GM21447 (cell line): ENCODE data around the gene FGD5.

Experiments
- ATAC-seq: cut with Tn5 transposase; IDR thresholded peaks from one replicate; pipeline ENCODE4 v1.9.1; 2021; ENCODE audit not compliant: unreplicated experiment

The FGD5 gene

DNA sequence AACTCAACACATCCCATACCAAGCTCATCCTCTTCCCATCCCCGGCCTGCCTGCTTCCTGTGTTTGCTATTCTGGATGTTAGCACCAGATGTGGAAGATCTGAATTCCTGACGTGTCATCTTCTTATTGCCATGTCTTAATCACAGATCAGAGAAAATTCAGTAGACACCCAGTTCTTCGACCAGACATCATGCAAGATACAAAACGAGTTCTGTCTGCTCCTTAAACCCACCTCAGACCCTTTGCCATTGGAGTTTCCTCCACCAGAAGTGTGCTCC is 52.0 kb downstream of the FGD5 start:
- no peak for ATAC-seq

DNA sequence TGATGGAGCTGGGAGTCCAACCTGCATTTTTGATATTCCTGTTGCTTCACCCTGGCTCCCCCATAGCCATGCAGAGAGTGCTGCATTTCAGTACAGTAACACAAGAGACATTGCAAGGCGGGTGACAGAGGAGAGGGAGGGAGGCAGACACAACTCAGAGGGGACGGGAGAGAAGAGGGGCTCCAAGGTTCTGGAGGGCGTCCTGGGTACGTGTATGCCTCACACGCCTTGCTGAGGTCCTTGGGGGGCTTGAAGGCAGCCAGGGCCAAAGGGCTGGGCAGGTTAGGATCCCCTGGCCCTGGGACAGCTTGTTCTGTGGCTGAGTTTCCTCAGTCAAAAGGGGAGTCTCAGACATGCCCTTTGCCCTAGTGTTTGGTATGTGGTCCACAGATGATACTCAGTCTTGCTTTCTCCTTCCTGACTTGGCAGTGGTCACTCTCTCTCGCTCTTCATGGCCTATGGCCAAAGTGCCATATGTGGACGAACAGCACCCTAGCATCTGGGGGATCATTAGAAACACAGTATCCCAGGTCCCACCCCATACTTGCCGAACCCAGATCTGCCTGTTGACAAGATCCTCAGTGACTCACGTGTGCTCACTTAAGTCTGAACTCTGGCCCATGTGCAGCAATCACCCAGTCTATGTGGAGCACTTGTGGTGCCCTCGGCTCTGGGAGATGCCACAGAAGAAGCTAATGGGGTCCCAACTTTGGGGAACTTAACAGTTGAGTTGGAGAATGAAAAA is 52.9 kb downstream of the FGD5 start:
- no peak for ATAC-seq

DNA sequence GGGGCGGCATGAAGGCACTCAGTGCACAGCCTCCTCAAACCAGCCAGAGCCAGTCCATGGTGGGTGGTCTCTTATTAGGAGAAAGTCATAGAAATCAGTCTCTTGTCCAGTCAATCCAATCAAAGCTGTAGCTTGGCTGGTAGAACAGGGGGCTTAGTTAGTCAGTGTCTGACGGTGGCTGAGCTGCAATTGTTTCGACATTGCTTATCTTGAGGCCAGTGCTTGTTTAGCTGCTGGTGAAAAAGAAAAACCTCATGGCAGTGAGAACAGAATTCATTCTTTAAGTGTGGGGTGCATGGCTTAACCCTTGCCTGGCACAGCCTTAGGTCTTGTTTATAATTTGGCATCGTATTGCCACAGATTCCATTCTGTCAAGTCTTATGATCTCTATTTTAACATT is 53.9 kb downstream of the FGD5 start:
- ATAC-seq: no peak

DNA sequence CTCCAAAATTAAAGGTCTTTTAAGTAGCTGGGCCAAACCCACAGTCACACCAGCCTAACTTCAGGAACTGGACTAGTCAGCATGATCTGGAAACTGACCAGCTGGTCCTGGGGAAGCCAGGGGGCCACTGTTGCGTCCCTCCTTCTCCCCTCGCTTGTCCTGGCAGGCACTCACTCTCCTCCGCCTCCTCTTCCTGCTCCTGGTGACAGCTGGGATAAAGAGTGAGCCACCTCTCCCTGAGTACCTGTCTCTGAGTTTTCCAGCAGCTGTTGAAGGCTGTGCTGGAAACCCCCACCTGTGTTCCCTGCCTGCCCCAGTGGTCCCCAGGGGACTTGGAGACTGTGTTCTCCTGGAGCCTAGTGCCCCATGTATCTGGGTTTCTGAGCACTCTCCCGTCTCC is 56.0 kb downstream of the FGD5 start:
- ATAC-seq: no peak

DNA sequence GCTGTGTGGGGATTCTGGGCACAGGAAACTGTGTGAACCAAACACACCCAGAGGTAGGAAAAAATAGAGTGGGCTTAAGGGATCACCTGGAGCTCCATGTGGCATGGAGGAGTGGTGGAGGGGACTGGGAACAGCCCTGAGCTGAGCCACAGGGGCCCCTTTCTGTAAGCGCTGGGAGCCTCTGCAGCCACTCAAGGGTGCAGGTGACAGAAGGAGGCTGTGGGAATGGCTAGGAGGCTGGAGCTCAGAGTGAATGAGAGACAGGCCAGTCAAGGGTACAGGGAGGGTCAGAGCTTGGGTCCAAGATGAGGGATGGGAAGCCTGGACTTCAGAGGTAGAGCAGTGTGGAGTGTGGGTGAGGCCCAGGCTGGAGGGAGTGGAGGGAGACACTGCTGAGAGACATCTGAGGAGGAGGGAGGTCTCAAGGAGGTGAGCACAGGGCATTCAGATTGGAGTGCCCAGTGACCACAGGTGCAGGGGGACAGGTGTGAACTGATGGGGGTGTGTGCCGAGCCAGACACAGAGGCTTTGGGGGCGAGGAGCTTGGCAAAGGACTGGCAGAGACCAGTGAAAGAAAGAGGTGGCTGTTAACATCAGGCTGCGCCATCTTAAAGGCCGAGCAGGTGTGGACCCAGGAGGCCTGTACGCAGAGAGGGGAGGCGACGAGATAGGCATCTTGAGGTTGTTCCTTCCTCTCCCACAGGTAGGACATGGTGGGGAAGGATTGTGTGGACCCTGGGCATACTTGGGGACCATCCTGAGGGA is 56.8 kb downstream of the FGD5 start:
- ATAC-seq: no peak

DNA sequence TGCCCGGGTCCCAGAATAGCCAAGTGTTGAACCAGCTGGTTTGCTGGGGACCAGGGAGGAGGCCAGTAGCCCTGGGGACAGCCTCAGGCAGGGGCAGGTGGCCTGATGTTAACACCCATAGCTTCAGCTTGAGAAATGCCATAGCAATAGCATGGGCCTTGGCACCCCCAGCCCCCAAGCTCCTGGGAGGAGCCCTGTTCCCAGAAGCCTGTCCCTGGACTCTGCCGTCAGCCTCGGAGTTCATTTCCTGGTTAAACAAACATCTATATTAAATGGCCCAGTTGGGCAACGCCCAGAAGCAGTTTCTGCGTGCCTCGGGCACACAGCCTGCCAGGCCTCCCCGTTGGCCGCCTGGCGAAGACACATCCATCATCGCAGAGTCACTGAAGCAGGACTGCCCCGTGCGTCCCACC is 58.2 kb downstream of the FGD5 start:
- ATAC-seq: no peak

DNA sequence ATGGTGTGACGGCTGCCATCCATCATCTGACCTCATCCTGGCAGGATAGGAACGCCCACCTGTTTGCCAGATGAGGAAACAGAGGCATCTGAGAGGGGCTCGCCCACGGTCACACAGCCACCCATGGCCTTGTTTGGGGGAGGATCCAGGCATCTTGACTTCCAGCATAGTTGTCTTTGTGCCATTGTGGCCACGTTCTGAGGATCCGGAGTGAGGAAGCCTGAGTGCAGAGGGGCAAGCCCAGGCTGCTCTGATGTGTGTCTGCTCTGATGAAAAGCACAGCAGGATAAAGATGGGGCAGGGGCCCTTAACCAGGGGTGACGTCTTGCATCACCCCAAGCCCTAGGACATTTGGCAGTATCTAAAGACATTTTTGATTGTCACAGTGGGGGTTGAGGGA is 58.7 kb downstream of the FGD5 start:
- no peak for ATAC-seq

DNA sequence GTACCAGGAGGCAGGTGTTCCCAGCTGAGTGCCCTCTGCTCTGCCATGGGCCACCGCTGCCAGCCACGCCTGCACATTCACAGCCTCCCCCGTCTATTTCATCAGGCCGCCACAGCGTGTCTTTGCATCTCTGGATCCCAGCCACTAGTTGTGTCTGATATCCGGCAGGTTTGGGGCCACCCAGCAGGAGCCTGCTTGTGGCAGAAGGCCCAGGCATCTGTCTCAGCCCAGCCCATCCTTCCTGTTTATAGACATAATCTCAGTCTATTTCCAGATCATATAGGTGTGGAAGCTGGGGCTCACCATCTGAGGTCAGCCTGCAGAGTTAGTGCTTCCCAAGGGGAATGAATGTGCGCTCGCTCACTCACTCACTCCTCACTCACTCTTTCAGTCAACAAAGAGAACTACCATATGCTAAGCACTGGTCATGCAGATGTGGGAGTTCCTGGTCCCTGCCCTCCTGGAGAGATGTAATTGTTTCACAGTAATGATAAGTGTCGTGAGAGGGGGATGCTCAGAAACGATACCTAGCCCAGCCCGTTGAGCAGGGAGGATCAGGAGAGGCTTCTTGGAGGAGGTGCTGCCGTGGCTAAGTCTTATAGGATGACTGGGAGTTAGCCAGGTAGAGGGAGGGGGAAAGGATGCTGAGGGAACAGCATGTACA is 60.6 kb downstream of the FGD5 start:
- no peak for ATAC-seq

DNA sequence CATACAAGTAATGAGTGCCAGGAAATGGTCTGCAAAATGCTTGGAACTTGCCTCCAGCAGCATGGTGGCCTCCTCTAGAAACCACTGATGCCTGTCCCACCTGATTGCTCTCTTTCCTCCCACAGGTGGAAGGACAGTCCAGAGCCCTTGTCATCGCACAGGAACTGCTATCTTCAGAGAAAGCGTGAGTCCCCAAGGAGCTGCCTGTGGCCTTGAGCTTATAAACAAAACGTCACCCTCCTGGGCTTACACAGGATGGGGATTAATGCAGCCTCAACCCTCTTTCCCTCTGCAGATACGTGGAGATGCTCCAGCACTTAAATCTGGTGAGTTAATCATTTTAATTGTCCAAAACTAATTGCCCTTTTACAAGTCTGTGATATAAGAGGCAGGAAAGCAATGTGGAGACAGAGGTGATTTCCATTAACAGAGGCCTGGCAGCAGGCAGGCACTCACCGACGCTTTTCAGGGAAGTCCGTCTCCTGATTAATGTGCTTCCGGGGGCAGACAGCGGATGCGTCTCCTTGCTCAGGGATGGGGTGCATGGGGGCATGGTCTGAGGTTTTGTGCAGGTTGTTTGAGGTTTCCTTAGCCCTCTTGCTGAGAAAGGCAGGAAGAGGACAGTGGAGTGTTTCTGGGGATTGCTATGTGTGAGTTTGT is 61.8 kb downstream of the FGD5 start:
- ATAC-seq: no peak

DNA sequence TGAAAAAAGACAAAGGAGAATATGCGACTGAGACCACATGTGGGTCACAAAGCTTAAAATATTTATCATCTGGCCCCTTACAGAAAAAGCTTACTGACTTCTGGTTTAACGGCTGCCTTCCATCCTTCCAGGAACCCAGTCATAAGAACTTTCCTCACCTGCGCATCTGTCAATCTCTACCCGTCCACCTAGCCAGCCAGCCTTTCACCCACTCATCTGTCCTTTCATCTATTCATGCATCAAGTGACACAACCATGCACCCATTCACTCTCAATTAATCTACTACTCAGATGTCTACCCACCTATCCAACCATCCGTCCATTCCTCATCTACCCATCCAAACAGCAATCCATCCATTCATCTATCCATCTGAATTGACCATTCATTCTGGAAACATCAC is 64.5 kb downstream of the FGD5 start:
- ATAC-seq: no peak

DNA sequence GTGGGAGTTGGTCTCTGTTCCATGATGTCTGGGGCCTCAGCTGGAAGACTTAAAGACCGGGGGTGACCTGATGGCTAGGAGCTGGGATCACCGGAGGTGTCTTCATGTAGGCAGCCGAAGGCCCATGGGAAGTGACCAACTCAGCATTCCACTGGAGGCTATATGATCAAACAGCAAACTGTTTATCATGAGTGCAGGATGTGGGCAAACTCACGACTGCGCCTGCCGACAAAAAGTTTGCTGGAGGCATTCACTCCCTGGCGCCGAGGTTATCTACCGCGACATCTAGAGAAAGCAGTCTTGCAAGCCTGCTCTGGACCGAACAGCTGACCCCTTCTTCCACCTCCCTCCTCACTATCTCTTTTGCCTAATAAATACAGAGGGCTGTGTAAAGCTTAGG is 65.9 kb downstream of the FGD5 start:
- ATAC-seq: no peak

DNA sequence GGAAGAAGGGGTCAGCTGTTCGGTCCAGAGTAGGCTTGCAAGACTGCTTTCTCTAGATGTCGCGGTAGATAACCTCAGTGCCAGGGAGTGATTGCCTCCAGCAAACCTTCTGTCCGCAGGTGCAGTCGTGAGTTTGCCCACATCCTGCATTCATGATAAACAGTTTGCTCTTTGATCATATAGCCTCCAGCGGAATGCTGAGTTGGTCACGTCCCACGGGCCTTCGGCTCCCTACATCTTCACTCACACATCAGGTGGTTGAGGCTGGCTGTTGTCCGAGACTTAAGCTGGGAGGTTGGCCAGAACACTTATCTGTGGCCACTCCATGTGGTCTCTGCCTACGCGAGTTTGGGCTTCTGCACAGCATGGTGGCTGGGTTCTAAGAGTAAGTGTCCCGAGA is 66.5 kb downstream of the FGD5 start:
- no peak for ATAC-seq

DNA sequence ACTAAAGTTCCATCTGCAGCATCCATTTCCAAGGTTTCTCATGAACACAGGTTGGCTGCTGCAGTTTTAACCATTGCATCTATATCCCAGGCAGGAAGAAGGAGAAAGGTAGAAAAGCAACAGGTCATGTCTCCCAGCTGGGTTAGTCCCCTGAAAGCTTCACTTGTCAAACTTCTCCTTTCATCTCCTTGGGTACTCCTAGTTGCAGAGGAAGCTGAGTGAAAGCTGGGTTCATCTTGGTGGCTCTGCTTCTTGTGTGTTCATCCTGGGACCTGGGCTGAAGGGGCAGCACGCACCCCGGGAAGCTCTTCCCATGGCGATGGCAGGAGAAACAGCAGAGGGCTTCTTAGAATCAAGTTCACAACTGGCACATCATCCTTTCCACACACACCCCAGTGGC is 67.3 kb downstream of the FGD5 start:
- no peak for ATAC-seq

DNA sequence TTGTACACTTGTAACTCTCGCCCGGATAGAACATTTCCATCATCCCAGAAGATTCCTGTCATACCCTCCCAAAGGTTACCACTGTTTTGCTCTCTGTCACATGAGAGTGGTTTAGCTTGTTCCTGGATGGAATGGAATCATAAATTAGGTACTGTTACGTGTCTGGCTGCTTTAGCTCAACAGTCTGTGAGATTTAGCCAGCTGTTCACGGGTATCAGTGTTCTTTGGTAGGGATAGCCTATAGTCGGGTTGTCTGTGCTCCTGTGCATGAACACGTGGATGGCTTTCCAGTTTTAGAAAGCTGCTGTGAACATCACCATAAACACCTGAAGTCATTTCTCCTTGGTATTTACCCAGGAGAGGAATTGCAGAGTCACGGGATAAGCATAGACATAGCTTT is 70.4 kb downstream of the FGD5 start:
- no peak for ATAC-seq

DNA sequence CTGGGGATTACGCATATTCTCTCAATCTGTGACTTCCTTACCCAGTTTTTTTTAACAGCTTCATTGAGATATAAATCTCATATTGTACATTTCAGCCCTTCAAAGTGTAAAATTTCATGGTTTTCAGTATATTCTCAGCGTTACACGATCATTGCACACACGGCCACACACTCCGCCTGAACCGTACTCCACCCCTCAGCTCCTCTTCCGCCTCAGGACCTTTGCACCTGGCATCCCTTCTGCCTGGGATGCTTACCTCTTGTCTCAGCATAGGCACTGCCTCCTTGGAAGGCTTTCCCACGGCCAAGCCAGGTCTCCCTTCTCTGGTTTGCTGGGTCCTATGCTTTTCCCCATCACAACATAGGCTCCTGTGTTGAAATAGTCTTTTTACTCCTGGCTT is 71.2 kb downstream of the FGD5 start:
- ATAC-seq: no peak

DNA sequence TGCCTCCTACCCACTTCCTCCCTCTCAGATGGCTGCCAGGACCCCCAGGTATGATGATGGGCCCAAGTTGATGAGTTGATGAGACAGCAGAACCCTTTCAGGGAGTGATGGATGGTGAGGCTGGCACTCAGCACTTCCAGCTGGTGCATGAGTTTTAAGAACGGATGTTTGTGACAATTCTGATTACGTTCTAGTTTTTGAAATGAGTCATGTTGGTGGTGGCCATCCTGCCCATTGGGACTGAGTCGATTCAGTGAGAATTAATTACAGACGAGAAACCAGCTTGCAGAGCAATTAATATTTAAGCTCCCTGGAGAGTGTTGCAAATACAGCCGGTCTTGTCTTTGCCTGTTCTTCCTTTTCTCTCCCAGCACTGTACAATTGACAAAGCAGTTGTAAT is 71.7 kb downstream of the FGD5 start:
- ATAC-seq: no peak

DNA sequence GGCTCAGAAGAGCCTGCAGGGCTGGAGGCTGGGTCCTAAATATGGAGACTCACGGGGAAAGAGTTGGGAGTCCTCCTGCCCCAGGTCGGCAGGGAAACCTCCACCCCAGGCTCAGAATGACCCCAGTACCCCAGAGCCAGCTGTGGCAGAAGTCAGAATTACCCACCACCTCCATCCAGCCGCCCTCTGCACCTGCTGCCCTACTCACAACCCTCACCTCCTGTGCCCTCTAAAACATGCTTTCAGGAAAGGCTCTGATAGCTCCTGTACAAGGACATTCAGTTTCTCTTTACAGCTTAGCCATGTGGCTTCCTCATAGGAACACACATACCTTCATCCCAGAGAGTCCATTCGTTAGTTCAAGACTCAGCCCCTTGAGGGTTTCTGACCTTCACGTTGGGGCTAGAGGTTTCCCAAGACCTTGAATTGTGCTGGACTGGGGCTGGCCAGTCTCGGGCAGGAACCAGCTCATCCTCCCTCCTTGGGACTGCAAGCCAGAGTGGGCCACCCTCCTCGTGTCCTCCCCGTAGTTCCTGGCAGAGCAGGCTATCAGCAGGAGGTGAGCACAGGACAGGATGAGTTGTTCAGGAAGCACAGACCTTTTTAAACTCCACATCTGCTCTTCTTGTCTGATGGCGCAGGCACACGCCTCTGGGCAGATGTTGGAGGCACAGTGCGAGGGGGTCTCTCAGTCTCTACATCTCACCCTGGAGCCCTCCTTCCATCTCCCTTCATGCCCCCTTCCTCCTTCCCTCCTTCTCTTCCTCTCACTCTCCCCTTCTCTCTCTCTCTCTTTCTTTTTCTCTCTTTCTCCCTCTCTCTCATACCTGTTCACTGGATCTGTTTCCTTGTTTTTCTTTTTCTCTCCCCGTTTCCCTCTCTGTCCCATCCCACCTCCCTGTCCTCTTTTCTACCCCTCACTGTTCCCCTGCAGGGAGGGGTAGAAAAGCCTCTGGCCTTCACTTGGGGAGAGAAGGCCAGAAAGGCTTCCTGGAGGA is 72.7 kb downstream of the FGD5 start:
- ATAC-seq: no peak

DNA sequence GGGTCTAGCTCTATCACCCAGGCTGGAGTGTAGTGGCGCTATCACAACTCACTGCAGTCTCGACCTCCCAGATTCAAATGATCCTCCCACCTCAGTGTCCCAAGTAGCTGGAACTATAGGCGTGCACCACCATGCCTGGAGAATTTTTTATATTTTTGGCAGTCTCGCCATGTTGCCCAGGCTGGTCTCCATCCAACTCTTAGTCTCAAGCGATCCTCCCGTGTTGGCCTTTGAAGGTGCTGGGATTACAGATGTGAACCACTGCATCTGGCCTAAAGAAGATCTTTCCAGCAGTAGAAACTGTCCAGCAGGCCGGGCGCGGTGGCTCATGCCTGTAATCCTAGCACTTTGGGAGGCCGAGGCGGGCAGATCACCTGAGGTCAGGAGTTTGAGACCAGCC is 73.5 kb downstream of the FGD5 start:
- ATAC-seq: no peak

DNA sequence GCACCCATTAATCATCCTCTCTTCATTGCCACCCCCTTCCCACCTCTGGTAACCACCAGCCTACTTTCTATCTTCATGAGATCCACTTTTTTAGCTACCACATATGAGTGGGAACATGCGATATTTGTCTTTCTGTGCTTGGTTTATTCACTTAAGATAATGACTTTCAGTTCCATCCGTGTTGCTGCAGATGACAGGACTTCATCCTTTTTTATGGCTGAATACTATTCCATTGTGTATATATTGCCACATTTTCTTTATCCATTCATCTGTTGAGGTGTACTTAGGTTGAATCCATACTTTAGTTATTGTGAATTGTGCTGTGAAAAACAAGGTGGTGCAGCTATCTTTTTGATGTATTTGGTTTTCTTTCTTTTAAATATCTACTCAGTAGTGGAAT is 75.3 kb downstream of the FGD5 start:
- no peak for ATAC-seq

DNA sequence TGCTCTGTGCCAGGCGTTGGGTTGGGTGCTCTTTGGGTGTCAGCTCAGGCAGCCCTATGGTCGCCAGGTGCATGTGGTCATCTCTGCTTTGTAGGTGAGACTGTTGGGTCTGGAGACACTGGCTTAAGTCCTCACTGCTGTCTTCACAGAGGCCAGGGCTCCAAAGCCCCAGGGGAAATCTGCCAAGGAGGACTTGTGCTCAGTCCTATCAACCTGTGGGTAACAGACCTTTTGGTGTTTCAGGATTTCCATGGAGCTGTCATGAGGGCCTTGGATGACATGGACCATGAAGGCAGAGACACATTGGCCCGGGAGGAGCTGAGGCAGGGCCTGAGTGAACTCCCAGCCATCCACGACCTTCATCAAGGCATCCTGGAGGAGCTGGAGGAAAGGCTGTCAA is 78.5 kb downstream of the FGD5 start:
- ATAC-seq: no peak

DNA sequence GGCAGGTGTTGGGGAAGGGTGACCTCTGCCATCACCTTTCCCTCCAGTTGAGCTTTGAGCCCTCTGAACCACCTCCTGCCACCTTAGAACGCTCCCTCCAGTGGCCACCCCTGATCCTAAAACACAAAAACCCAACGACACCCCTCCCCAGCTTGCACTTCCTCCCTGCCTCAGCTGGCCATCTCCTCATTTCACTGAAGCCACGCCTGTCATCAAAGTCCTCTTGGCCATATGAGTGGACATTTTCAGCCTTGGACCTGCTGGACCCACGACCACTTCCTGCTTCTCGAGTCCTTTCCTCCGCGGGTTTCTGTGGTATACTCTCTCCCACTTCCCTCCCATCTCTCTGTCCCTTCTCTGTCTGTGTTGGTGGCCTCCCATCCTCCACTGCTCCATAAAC is 80.2 kb downstream of the FGD5 start:
- no peak for ATAC-seq
